ENCODE results near the gene STON2. TPM values are rescaled to one million over a fixed set of nuclear protein-coding genes. Genes with fewer than 3 reads are reported as not detected.

Gene STON2
- total and polyA plus RNA-seq, 4 donors, result 3.1 to 27.6 (median 15.2) TPM

DNA sequence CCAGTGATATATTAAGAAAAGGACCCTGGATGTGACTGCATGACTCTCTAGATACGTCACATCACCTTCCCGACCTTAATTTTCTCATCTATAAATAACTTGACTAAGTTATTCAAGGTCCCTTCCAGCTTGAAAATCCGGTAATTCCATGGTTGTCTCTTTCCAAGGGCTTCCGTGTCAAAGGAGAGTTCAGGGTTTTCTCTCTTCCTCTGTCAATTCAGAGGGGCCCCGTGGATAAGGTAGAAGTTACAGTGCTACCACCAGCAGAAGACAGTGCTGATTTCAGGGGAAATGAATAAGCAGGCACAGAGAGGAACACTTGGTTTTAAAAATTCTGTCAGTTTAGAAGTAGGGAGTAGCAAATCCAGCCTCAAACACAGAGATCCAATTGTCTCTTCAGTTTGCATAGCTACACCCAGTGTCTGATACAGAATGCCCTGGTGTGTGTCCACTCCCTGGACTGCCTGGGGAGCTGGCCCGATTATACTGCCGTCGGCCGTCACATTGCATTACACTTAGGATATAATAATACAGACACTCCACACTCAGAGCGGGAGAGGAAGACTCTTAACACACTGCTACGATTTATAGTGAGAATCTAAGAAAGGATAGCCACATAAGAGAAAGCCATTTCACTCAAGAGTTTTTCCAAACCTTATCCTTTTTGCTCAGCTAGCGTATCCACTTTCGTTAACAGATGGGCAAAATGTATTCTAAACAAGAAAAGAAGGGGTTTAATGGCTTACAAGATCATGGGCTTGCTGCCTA, 124.6 kb downstream of the STON2 start:
- Histone ChIP-seq H3K4me1 (ENCODE audit: control insufficient read depth in 5 of 5, insufficient read depth in 5 of 5, low read length in 5 of 5) (peaks cover 0 to 3% (median 0%) of the 10 kb centered on the region in 5 donors), H3K27ac (ENCODE audit: low read depth in 1 of 2, low read length in 1 of 2) (no peak overlapping the region), H3K27me3 (ENCODE audit: control insufficient read depth in 3 of 3, insufficient read depth in 3 of 3, low read length in 2 of 3) (no peaks in the 10 kb centered on the region), H3K4me3 (no peak overlapping the region), H3K36me3 (ENCODE audit: control insufficient read depth in 4 of 4, insufficient read depth in 4 of 4, low read length in 4 of 4) (no peaks in the 10 kb centered on the region), H3K9ac (ENCODE audit: insufficient read depth in 1 of 2, low read length in 2 of 2) (no peak overlapping the region), H3K9me3 (ENCODE audit: control insufficient read depth in 4 of 4, insufficient read depth in 3 of 4, low read length in 3 of 4) (peaks cover 0 to 2% (median 0%) of the 10 kb centered on the region in 4 donors)
- no peak for ATAC-seq (ENCODE audit: insufficient read depth, low FRiP score)
- DNase-seq, result no peak
- WGBS, 2 donors, result 82 to 84% methylated on average over 13 of the region's 13 CpGs
- TF ChIP-seq CTCF (IDR thresholded peaks at IDR 0.05; ENCODE audit: control extremely low read depth, extremely low read depth), result no peak

DNA sequence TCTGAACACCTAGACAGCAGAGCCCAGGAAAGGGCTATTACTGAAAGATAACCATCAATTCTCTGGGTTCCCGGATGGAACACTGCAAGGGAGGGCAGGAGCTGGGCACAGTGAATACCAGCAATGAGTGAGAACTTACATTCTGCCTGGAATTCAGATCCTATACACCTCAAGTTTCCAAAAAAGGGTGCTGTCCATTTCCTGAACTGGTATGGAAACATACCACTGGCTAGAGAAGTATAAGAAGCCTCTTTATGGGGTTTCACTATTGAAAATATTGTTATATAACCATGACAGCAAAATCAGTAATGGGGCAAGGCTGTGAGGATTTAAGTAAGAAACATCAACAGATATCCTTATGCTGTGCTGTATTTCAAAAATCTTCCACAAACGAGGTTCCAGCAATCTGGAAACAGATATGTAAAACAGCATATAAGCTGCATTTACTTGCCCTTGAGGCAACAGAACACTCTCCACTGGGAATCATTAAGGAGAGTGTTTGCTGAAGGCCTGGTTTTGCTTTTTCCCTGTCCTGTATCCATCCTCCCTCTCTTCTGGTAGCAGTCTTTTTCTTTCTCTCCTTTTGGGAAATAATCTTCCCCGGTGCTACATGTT, 126.1 kb downstream of the STON2 start:
- no peak for TF ChIP-seq CTCF (IDR thresholded peaks at IDR 0.05; ENCODE audit: control extremely low read depth, extremely low read depth)
- Histone ChIP-seq H3K36me3 (ENCODE audit: control insufficient read depth in 4 of 4, insufficient read depth in 4 of 4, low read length in 4 of 4) (no peaks in the 10 kb centered on the region), H3K4me1 (ENCODE audit: control insufficient read depth in 5 of 5, insufficient read depth in 5 of 5, low read length in 5 of 5) (peaks cover 0 to 3% (median 0%) of the 10 kb centered on the region in 5 donors), H3K9ac (ENCODE audit: insufficient read depth in 1 of 2, low read length in 2 of 2) (no peak overlapping the region), H3K9me3 (ENCODE audit: control insufficient read depth in 4 of 4, insufficient read depth in 3 of 4, low read length in 3 of 4) (peaks cover 0 to 2% (median 0%) of the 10 kb centered on the region in 4 donors), H3K4me3 (no peak overlapping the region), H3K27ac (ENCODE audit: low read depth in 1 of 2, low read length in 1 of 2) (no peak overlapping the region), H3K27me3 (ENCODE audit: control insufficient read depth in 3 of 3, insufficient read depth in 3 of 3, low read length in 2 of 3) (no peaks in the 10 kb centered on the region)
- 78 to 81% methylated on average over 3 of the region's 3 CpGs for WGBS, 2 donors
- ATAC-seq (ENCODE audit: insufficient read depth, low FRiP score) (no peak), DNase-seq (no peak)

DNA sequence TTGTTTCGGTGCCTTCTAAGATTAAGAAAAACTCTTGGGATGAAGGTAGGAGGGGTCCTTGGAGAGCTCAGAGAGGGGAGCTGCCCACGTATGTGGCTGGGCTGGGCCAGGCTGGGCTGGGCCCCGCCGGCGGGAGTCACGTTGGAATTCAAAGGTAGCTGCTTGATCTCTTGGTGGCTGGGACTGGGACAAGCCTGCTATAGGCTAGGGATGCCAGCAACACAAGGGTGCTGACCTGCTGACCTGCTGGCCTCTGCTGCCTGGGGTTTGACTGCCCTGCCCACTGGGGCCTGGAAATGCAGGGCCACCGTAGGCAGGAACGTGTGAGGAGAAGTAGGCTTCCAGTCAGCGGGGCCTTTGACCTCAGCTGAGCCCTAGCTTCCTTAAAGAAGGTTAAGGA, 126.6 kb downstream of the STON2 start:
- DNase-seq (no peak), ATAC-seq (ENCODE audit: insufficient read depth, low FRiP score) (no peak)
- Histone ChIP-seq H3K27ac (ENCODE audit: low read depth in 1 of 2, low read length in 1 of 2) (peak overlapping the region in 1 of 2 donors; percentile 12), H3K27me3 (ENCODE audit: control insufficient read depth in 3 of 3, insufficient read depth in 3 of 3, low read length in 2 of 3) (no peaks in the 10 kb centered on the region), H3K9me3 (ENCODE audit: control insufficient read depth in 4 of 4, insufficient read depth in 3 of 4, low read length in 3 of 4) (peaks cover 0 to 2% (median 0%) of the 10 kb centered on the region in 4 donors), H3K4me1 (ENCODE audit: control insufficient read depth in 5 of 5, insufficient read depth in 5 of 5, low read length in 5 of 5) (peaks cover 0 to 3% (median 0%) of the 10 kb centered on the region in 5 donors), H3K9ac (ENCODE audit: insufficient read depth in 1 of 2, low read length in 2 of 2) (no peak overlapping the region), H3K36me3 (ENCODE audit: control insufficient read depth in 4 of 4, insufficient read depth in 4 of 4, low read length in 4 of 4) (no peaks in the 10 kb centered on the region), H3K4me3 (no peak overlapping the region)
- 86% methylated on average over 9 of the region's 9 CpGs for WGBS, 2 donors
- TF ChIP-seq CTCF (IDR thresholded peaks at IDR 0.05; ENCODE audit: control extremely low read depth, extremely low read depth), result no peak
